HFFc6 (cell line): Measurements from ENCODE around the gene BCL2L13. TPM values are rescaled to one million over a fixed set of nuclear protein-coding genes. Genes with fewer than 3 reads are reported as not detected.
"Not testable (repeated sequence)": the region's sequence is repeated elsewhere in the genome, so short reads cannot be mapped to it uniquely, and the experiment has no call there.

Experiments
- DNase-seq: peaks from one replicate; pipeline ENCODE4 v3.0.0-alpha.2; 2018
- H3K27ac Mint-ChIP-seq: 2 replicates; pipeline ENCODE4 v1.8.0; 2020; ENCODE audit warnings: mild to moderate bottlenecking, mixed read lengths
- H3K27me3 Mint-ChIP-seq: 2 replicates; pipeline ENCODE4 v1.8.0; 2021; ENCODE audit warnings: mild to moderate bottlenecking, moderate library complexity, mixed read lengths; ENCODE audit not compliant: insufficient read depth
- H3K36me3 Mint-ChIP-seq: 2 replicates; pipeline ENCODE4 v1.8.0; 2021; ENCODE audit warnings: low read depth, mixed read lengths
- H3K4me1 Mint-ChIP-seq: 2 replicates; pipeline ENCODE4 v1.8.0; 2020; ENCODE audit warnings: low read depth, mixed read lengths
- H3K4me3 Mint-ChIP-seq: 2 replicates; pipeline ENCODE4 v1.8.0; 2020; ENCODE audit warnings: mild to moderate bottlenecking, moderate library complexity, mixed read lengths
- H3K9me3 Mint-ChIP-seq: 2 replicates; pipeline ENCODE4 v1.8.0; 2020; ENCODE audit warnings: mild to moderate bottlenecking, mixed read lengths
- total RNA-seq, 6 experiments: library from RNA; stranded (reverse); fragmentation: NEBNext Ultra II Directional; extraction: Animal tissue kit (Norgen Biotek cat#: 25700); gene quantifications; 2 replicates in 1 of 6; 3 replicates in 5 of 6; pipeline ENCODE4 v1.2.3, GENCODE V29; 2021
- TF ChIP-seq, protein P1 (sequence below): fragments of 200-600 bp; sonication (generic); IDR thresholded peaks from 2 replicates; pipeline ENCODE4 v1.5.0; 2021; ENCODE audit warnings: antibody characterized with exemption, mild to moderate bottlenecking

The BCL2L13 gene
- total RNA-seq, 6 experiments from 2014 or later = 46.7 to 53.1 (median 49.7) TPM

DNA sequence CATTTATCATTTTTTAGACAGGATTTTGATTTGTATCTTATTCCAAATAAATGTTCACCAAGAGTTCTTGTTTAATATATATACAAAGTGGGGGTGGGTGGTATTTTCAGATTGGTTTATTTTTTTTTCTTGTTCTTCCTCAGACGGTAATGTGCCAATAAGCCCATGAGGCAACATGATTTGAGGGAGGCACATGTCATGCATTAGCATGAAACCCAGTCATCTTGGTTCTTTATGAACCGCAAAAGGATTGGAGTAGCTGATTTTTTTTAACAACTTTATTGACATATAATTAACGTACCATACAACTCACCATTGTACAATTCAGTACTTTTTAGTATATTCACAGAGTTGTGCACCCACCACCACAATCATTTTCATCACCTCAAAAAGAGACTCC, 2.7 kb downstream of the BCL2L13 start:
- Mint-ChIP-seq H3K4me3 (no peak overlapping the region), H3K4me1 (peaks cover 15% of the 10 kb centered on the region), H3K36me3 (peaks cover 22% of the 10 kb centered on the region), H3K27me3 (peaks cover 3% of the 10 kb centered on the region; the same call in 1 of the 2 replicates), H3K27ac (no peak overlapping the region), H3K9me3 (no peaks in the 10 kb centered on the region)
- TF ChIP-seq, protein P1, sequence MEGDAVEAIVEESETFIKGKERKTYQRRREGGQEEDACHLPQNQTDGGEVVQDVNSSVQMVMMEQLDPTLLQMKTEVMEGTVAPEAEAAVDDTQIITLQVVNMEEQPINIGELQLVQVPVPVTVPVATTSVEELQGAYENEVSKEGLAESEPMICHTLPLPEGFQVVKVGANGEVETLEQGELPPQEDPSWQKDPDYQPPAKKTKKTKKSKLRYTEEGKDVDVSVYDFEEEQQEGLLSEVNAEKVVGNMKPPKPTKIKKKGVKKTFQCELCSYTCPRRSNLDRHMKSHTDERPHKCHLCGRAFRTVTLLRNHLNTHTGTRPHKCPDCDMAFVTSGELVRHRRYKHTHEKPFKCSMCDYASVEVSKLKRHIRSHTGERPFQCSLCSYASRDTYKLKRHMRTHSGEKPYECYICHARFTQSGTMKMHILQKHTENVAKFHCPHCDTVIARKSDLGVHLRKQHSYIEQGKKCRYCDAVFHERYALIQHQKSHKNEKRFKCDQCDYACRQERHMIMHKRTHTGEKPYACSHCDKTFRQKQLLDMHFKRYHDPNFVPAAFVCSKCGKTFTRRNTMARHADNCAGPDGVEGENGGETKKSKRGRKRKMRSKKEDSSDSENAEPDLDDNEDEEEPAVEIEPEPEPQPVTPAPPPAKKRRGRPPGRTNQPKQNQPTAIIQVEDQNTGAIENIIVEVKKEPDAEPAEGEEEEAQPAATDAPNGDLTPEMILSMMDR = no peak
- DNase-seq = no peak

DNA sequence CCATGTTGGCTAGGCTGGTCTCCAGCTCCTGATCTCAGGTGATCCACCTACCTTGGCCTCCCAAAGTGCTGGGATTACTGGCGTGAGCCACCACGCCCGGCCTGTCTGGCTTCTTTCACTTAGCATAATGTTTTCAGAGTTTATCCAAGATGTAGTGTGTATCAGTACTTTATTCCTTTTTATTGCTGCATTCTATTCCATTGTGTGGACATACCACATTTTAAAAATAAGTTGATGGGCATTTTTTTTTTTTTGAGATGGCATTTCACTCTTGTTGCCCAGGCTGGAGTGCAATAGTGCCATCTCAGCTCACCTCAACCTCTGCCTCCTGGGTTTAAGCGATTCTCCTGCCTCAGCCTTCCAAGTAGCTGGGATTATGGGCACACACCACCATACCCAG, 3.8 kb downstream of the BCL2L13 start:
- not testable (repeated sequence) for H3K27ac Mint-ChIP-seq, H3K9me3 Mint-ChIP-seq, H3K27me3 Mint-ChIP-seq, H3K4me3 Mint-ChIP-seq, DNase-seq
- H3K4me1 Mint-ChIP-seq = peaks cover 15% of the 10 kb centered on the region
- peaks cover 22% of the 10 kb centered on the region for H3K36me3 Mint-ChIP-seq

DNA sequence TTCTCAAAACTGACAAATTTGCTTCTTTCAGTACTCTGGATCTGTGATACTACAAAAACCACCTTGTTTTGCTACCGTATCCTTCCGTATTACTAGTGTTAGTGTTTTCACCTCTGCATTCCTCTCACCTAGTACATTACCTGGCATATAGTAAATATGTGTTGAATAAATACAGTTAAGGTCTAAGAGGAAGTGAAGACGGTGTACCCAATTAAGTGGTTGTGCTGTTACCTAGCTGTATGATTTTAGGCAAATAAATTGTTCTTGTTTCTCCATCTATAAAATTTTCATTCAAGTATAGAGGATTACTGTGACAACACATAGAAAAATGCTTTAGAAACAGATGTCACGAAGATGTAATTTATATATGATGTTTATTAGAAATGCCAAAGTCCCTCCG, 8.9 kb downstream of the BCL2L13 start:
- no peak overlapping the region for H3K27ac Mint-ChIP-seq
- H3K9me3 Mint-ChIP-seq = no peaks in the 10 kb centered on the region
- H3K36me3 Mint-ChIP-seq = peaks cover 7% of the 10 kb centered on the region

DNA sequence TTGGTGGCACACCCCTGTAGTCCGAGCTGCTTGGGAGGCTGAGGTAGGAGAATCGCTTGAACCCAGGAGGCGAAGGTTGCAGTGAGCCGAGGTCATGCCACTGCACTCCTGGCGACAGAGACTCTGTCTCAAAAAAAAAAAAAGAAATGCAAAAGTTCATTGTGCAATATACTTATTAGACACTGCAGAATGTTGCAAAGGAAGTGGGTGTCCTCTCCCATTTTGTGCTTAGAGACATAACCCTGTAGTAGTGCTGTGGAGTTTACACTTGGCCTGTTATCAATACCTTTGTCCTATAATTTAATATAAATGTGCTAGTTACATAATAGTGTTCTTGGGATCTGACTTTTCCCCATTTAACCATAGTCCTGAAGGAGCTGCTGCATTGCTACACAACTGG, 9.4 kb downstream of the BCL2L13 start:
- no peak overlapping the region for H3K27ac Mint-ChIP-seq
- H3K4me1 Mint-ChIP-seq = peaks cover under 1% of the 10 kb centered on the region; the same call in 1 of the 2 replicates
- TF ChIP-seq, protein P1 = no peak
- no peaks in the 10 kb centered on the region; the same call in 1 of the 2 replicates for H3K27me3 Mint-ChIP-seq
- DNase-seq = no peak
- no peak overlapping the region for H3K4me3 Mint-ChIP-seq
- peaks cover 2% of the 10 kb centered on the region for H3K36me3 Mint-ChIP-seq
- no peaks in the 10 kb centered on the region for H3K9me3 Mint-ChIP-seq

More for the DNA sequence above, 8.9 kb downstream of the BCL2L13 start:
- DNase-seq = no peak
- H3K4me1 Mint-ChIP-seq = peaks cover 5% of the 10 kb centered on the region; the same call in 1 of the 2 replicates
- TF ChIP-seq, protein P1 = no peak
- H3K27me3 Mint-ChIP-seq = no peaks in the 10 kb centered on the region; the same call in 1 of the 2 replicates
- H3K4me3 Mint-ChIP-seq = no peak overlapping the region

DNA sequence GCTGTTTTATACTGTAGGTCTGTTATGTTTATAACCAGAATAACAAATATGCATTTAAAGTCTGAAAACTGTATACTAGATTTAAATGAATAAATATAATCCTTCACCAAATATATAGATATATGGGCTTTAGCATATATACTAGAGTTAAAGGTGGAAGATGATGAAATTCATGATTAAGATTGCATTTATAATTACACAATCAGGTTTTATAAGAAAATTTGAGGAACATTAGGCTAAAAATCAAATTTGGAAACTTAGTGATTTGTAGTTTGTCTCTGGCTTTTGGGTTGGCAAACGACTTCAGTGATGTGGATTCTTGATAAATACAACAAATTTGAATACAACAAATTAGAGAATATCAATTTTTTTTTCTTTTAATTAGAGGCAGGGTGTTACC, 10.0 kb downstream of the BCL2L13 start:
- DNase-seq = no peak
- Mint-ChIP-seq H3K4me1 (no peaks in the 10 kb centered on the region), H3K9me3 (no peaks in the 10 kb centered on the region), H3K36me3 (peaks cover 5% of the 10 kb centered on the region; the same call in 1 of the 2 replicates), H3K27ac (no peak overlapping the region), H3K4me3 (no peak overlapping the region), H3K27me3 (no peaks in the 10 kb centered on the region; the same call in 1 of the 2 replicates)
- TF ChIP-seq, protein P1 = no peak

DNA sequence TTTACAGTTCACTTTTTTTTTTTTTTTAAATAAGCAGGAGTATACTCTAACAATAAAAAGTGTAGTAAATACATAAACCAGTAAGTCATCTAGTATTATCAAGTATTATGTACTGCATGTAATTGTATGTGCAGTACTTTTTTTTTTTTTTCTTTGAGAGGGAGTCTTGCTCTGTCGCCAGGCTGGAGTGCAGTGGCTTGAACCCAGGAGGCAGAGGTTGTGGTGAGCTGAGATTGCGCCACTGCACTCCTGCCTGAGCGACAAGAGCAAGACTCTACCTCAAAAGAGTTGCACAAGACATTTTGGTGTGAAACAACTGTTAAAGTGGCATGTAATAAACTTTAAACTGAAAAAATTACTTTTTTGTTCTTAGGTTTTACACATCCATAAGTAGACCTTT, 16.7 kb downstream of the BCL2L13 start:
- H3K36me3 Mint-ChIP-seq = peaks cover 7% of the 10 kb centered on the region; the same call in 1 of the 2 replicates
- TF ChIP-seq, protein P1 = no peak
- no peaks in the 10 kb centered on the region for H3K9me3 Mint-ChIP-seq
- no peak overlapping the region for H3K4me3 Mint-ChIP-seq
- no peaks in the 10 kb centered on the region; the same call in 1 of the 2 replicates for H3K27me3 Mint-ChIP-seq
- DNase-seq = no peak
- H3K27ac Mint-ChIP-seq = no peak overlapping the region
- no peaks in the 10 kb centered on the region for H3K4me1 Mint-ChIP-seq
